ENCODE measurements around the gene NWD2. TPM values are rescaled to one million over a fixed set of nuclear protein-coding genes. Genes with fewer than 3 reads are reported as not detected.
A peak's percentile ranks its signal among the peaks of the same experiment; 100 is the strongest.

Gene NWD2
- total and polyA plus RNA-seq, 2 donors (not counting 1 experiment from before 2014, with no cell fraction given) = not detected

- no peak overlapping the region for H3K4me3 ChIP-seq (replicated peaks in 1 of 4; ENCODE audit: control extremely low read depth in 1 of 4, insufficient read depth in 1 of 4, low read depth in 3 of 4, low read length in 4 of 4)
- no peak overlapping the region for H2AFZ ChIP-seq (ENCODE audit: low read length)
- H3K9me3 ChIP-seq (ENCODE audit: control insufficient read depth, insufficient read depth, low read depth, low read length) = no peaks in the 10 kb centered on the region
- no peak for TF ChIP-seq EZH2 (IDR thresholded peaks at IDR 0.05; ENCODE audit: low read length, missing control alignments)
- TF ChIP-seq CTCF (conservative IDR thresholded peaks at IDR 0.05 in 1 of 2, IDR thresholded peaks at IDR 0.05 in 1 of 2; ENCODE audit: low read depth in 1 of 2, low read length in 2 of 2) = no peak
- no peaks in the 10 kb centered on the region for H3K4me1 ChIP-seq (ENCODE audit: control insufficient read depth, extremely low read depth, insufficient read depth, low read length)
- no peaks in the 10 kb centered on the region for H3K36me3 ChIP-seq (ENCODE audit: control insufficient read depth, insufficient read depth, low read length)
- H3K79me2 ChIP-seq (ENCODE audit: control insufficient read depth, insufficient read depth, low read length) = no peaks in the 10 kb centered on the region
- no peak for DNase-seq (ENCODE audit: low read depth in 2 of 2)
- no peak overlapping the region for H3K9ac ChIP-seq (ENCODE audit: insufficient read depth, low read length)
- H3K27me3 ChIP-seq (ENCODE audit: control insufficient read depth, insufficient read depth, low read length) = no peaks in the 10 kb centered on the region
- H4K20me1 ChIP-seq (ENCODE audit: control insufficient read depth, extremely low read depth, insufficient read depth, low read length) = no peaks in the 10 kb centered on the region
- H3K27ac ChIP-seq (ENCODE audit: insufficient read depth, low read length) = no peak overlapping the region
- no peak overlapping the region for H3K4me2 ChIP-seq (ENCODE audit: extremely low read depth, insufficient read depth, low read length)
Measured at GRCh38 chr4:37431417-37431743, 186.8 kb downstream of the NWD2 start.

- Histone ChIP-seq H3K36me3 (ENCODE audit: control insufficient read depth, insufficient read depth, low read length) (no peaks in the 10 kb centered on the region), H3K27me3 (ENCODE audit: control insufficient read depth, insufficient read depth, low read length) (no peaks in the 10 kb centered on the region), H3K9me3 (ENCODE audit: control insufficient read depth, insufficient read depth, low read depth, low read length) (no peaks in the 10 kb centered on the region), H2AFZ (ENCODE audit: low read length) (no peak overlapping the region), H3K27ac (ENCODE audit: insufficient read depth, low read length) (no peak overlapping the region), H4K20me1 (ENCODE audit: control insufficient read depth, extremely low read depth, insufficient read depth, low read length) (no peaks in the 10 kb centered on the region), H3K4me2 (ENCODE audit: extremely low read depth, insufficient read depth, low read length) (no peak overlapping the region), H3K9ac (ENCODE audit: insufficient read depth, low read length) (no peak overlapping the region), H3K4me3 (replicated peaks in 1 of 4; ENCODE audit: control extremely low read depth in 1 of 4, insufficient read depth in 1 of 4, low read depth in 3 of 4, low read length in 4 of 4) (no peak overlapping the region), H3K79me2 (ENCODE audit: control insufficient read depth, insufficient read depth, low read length) (no peaks in the 10 kb centered on the region), H3K4me1 (ENCODE audit: control insufficient read depth, extremely low read depth, insufficient read depth, low read length) (no peaks in the 10 kb centered on the region)
- peak in 1 of 2 donors; percentile 8 for DNase-seq (ENCODE audit: low read depth in 2 of 2)
- TF ChIP-seq CTCF (conservative IDR thresholded peaks at IDR 0.05 in 1 of 2, IDR thresholded peaks at IDR 0.05 in 1 of 2; ENCODE audit: low read depth in 1 of 2, low read length in 2 of 2) = no peak
- no peak for TF ChIP-seq EZH2 (IDR thresholded peaks at IDR 0.05; ENCODE audit: low read length, missing control alignments)
Measured at GRCh38 chr4:37434469-37434868, 189.9 kb downstream of the NWD2 start.

GRCh38 chr4:37436546-37436945 is 192.0 kb downstream of the NWD2 start:
- Histone ChIP-seq H2AFZ (ENCODE audit: low read length) (no peak overlapping the region), H4K20me1 (ENCODE audit: control insufficient read depth, extremely low read depth, insufficient read depth, low read length) (no peaks in the 10 kb centered on the region), H3K79me2 (ENCODE audit: control insufficient read depth, insufficient read depth, low read length) (no peaks in the 10 kb centered on the region), H3K4me1 (ENCODE audit: control insufficient read depth, extremely low read depth, insufficient read depth, low read length) (no peaks in the 10 kb centered on the region), H3K27ac (ENCODE audit: insufficient read depth, low read length) (no peak overlapping the region), H3K4me2 (ENCODE audit: extremely low read depth, insufficient read depth, low read length) (no peak overlapping the region), H3K9ac (ENCODE audit: insufficient read depth, low read length) (no peak overlapping the region), H3K9me3 (ENCODE audit: control insufficient read depth, insufficient read depth, low read depth, low read length) (no peaks in the 10 kb centered on the region), H3K36me3 (ENCODE audit: control insufficient read depth, insufficient read depth, low read length) (no peaks in the 10 kb centered on the region), H3K4me3 (replicated peaks in 1 of 4; ENCODE audit: control extremely low read depth in 1 of 4, insufficient read depth in 1 of 4, low read depth in 3 of 4, low read length in 4 of 4) (no peak overlapping the region), H3K27me3 (ENCODE audit: control insufficient read depth, insufficient read depth, low read length) (no peaks in the 10 kb centered on the region)
- no peak for DNase-seq (ENCODE audit: low read depth in 2 of 2)
- no peak for TF ChIP-seq CTCF (conservative IDR thresholded peaks at IDR 0.05 in 1 of 2, IDR thresholded peaks at IDR 0.05 in 1 of 2; ENCODE audit: low read depth in 1 of 2, low read length in 2 of 2)
- TF ChIP-seq EZH2 (IDR thresholded peaks at IDR 0.05; ENCODE audit: low read length, missing control alignments) = no peak

Measured in fibroblast of lung (primary cell).